Measurements from ENCODE around the gene SLC2A13. TPM values are rescaled to one million over a fixed set of nuclear protein-coding genes. Genes with fewer than 3 reads are reported as not detected.
"Not testable (repeated sequence)": the region's sequence is repeated elsewhere in the genome, so short reads cannot be mapped to it uniquely, and the experiment has no call there.

SLC2A13 gene
- total and polyA plus RNA-seq, 2 donors (not counting 3 experiments of a cell fraction or from before 2014, with no cell fraction given) = 1.2 to 4.9 TPM

- DNase-seq (ENCODE audit: low read depth, low spot score) (no peak), FAIRE-seq (no peak)
- H3K9me3 ChIP-seq (replicated peaks; ENCODE audit: control insufficient read depth, insufficient read depth, low read length) = no peaks in the 10 kb centered on the region
- no TSS peak for BruUV-seq (replicated peaks)
- H3K9ac ChIP-seq (replicated peaks; ENCODE audit: extremely low read depth, insufficient read depth, low read length) = no peak overlapping the region
- no peak overlapping the region for H2AFZ ChIP-seq (ENCODE audit: low read depth, low read length)
- H3K4me1 ChIP-seq (ENCODE audit: control insufficient read depth, extremely low read depth, insufficient read depth, low read length) = no peaks in the 10 kb centered on the region
- H3K79me2 ChIP-seq (ENCODE audit: control insufficient read depth, insufficient read depth, low read length) = no peaks in the 10 kb centered on the region
- H3K4me3 ChIP-seq (replicated peaks in 1 of 3; ENCODE audit: insufficient read depth in 1 of 3, low read depth in 1 of 3, low read length in 3 of 3) = no peak overlapping the region
- POLR2A ChIA-PET = no interaction called here
- H3K9me1 ChIP-seq (replicated peaks; ENCODE audit: control insufficient read depth, extremely low read depth, insufficient read depth, low read length) = no peaks in the 10 kb centered on the region
- no peak overlapping the region for H3K4me2 ChIP-seq (ENCODE audit: insufficient read depth, low read length)
- intact Hi-C loops (cut with micrococcal nuclease) (no loop called here), dilution Hi-C loops (cut with MboI; ENCODE audit: extremely low pct_ligation_motif_present, low sequenced_read_pairs) (no loop called here)
- H3K27me3 ChIP-seq (ENCODE audit: control insufficient read depth in 2 of 2, insufficient read depth in 2 of 2, low read length in 2 of 2) = no peaks in the 10 kb centered on the region
- no peaks in the 10 kb centered on the region for H4K20me1 ChIP-seq (replicated peaks; ENCODE audit: control insufficient read depth, extremely low read depth, insufficient read depth, low read length)
- TF ChIP-seq FOS (IDR thresholded peaks at IDR 0.05; ENCODE audit: borderline replicate concordance, insufficient read depth, low read length) = no peak
- CTCF ChIA-PET = no interaction called here
- H3K36me3 ChIP-seq (ENCODE audit: control insufficient read depth in 2 of 2, extremely low read depth in 1 of 2, insufficient read depth in 2 of 2, low read length in 2 of 2) = no peaks in the 10 kb centered on the region
- H3K27ac ChIP-seq (ENCODE audit: insufficient read depth, low read depth, low read length) = no peak overlapping the region
Observed at GRCh38 chr12:39853003-39853402, 252.9 kb downstream of the SLC2A13 start.

- no peak overlapping the region for H3K4me2 ChIP-seq (ENCODE audit: insufficient read depth, low read length)
- ChIA-PET CTCF (no interaction called here), POLR2A (no interaction called here)
- no peak overlapping the region for H3K4me3 ChIP-seq (replicated peaks in 1 of 3; ENCODE audit: insufficient read depth in 1 of 3, low read depth in 1 of 3, low read length in 3 of 3)
- no peak for DNase-seq (ENCODE audit: low read depth, low spot score)
- H3K27me3 ChIP-seq (ENCODE audit: control insufficient read depth in 2 of 2, insufficient read depth in 2 of 2, low read length in 2 of 2) = no peaks in the 10 kb centered on the region
- no peaks in the 10 kb centered on the region for H3K4me1 ChIP-seq (ENCODE audit: control insufficient read depth, extremely low read depth, insufficient read depth, low read length)
- FAIRE-seq = no peak
- H3K79me2 ChIP-seq (ENCODE audit: control insufficient read depth, insufficient read depth, low read length) = no peaks in the 10 kb centered on the region
- no TSS peak for BruUV-seq (replicated peaks)
- no peaks in the 10 kb centered on the region for H4K20me1 ChIP-seq (replicated peaks; ENCODE audit: control insufficient read depth, extremely low read depth, insufficient read depth, low read length)
- dilution Hi-C loops (cut with MboI; ENCODE audit: extremely low pct_ligation_motif_present, low sequenced_read_pairs) (no loop called here), intact Hi-C loops (cut with micrococcal nuclease) (no loop called here)
- H2AFZ ChIP-seq (ENCODE audit: low read depth, low read length) = no peak overlapping the region
- H3K36me3 ChIP-seq (ENCODE audit: control insufficient read depth in 2 of 2, extremely low read depth in 1 of 2, insufficient read depth in 2 of 2, low read length in 2 of 2) = no peaks in the 10 kb centered on the region
- TF ChIP-seq CTCF (IDR thresholded peaks at IDR 0.05; ENCODE audit: extremely low read depth in 1 of 2, insufficient read depth in 1 of 2, low read depth in 1 of 2, low read length in 2 of 2) = no peak
- no peak for TF ChIP-seq MYC (IDR thresholded peaks at IDR 0.05; ENCODE audit: low read depth, low read length)
- no peak for TF ChIP-seq GATA2 (IDR thresholded peaks at IDR 0.05; ENCODE audit: insufficient read depth, insufficient read length, low read depth, low read length)
- TF ChIP-seq POLR2A (IDR thresholded peaks at IDR 0.05; ENCODE audit: low read depth, low read length) = no peak
- TF ChIP-seq MAX (IDR thresholded peaks at IDR 0.05; ENCODE audit: insufficient read depth, insufficient read length) = no peak
- no peak for TF ChIP-seq POLR2AphosphoS5 (IDR thresholded peaks at IDR 0.05; ENCODE audit: insufficient read depth, low read depth, low read length)
- no peak for TF ChIP-seq EZH2 (IDR thresholded peaks at IDR 0.05; ENCODE audit: borderline replicate concordance, low read depth, low read length, severe bottlenecking)
- TF ChIP-seq JUN (IDR thresholded peaks at IDR 0.05; ENCODE audit: borderline replicate concordance, insufficient read depth, insufficient read length, low read depth) = no peak
- no peak for TF ChIP-seq FOS (IDR thresholded peaks at IDR 0.05; ENCODE audit: borderline replicate concordance, insufficient read depth, low read length)
- H3K9me3 ChIP-seq (replicated peaks; ENCODE audit: control insufficient read depth, insufficient read depth, low read length) = no peaks in the 10 kb centered on the region
- no peak overlapping the region for H3K9ac ChIP-seq (replicated peaks; ENCODE audit: extremely low read depth, insufficient read depth, low read length)
- no peak overlapping the region for H3K27ac ChIP-seq (ENCODE audit: insufficient read depth, low read depth, low read length)
- no peaks in the 10 kb centered on the region for H3K9me1 ChIP-seq (replicated peaks; ENCODE audit: control insufficient read depth, extremely low read depth, insufficient read depth, low read length)
Observed at GRCh38 chr12:39852346-39852745, 253.5 kb downstream of the SLC2A13 start.

GRCh38 chr12:39848218-39848617 is 257.7 kb downstream of the SLC2A13 start:
- CTCF ChIA-PET; BruUV-seq (replicated peaks); H3K9ac ChIP-seq (replicated peaks; ENCODE audit: extremely low read depth, insufficient read depth, low read length); H3K79me2 ChIP-seq (ENCODE audit: control insufficient read depth, insufficient read depth, low read length); dilution Hi-C loops (cut with MboI; ENCODE audit: extremely low pct_ligation_motif_present, low sequenced_read_pairs); H4K20me1 ChIP-seq (replicated peaks; ENCODE audit: control insufficient read depth, extremely low read depth, insufficient read depth, low read length); POLR2A ChIA-PET; H3K36me3 ChIP-seq (ENCODE audit: control insufficient read depth in 2 of 2, extremely low read depth in 1 of 2, insufficient read depth in 2 of 2, low read length in 2 of 2); H3K27me3 ChIP-seq (ENCODE audit: control insufficient read depth in 2 of 2, insufficient read depth in 2 of 2, low read length in 2 of 2); H2AFZ ChIP-seq (ENCODE audit: low read depth, low read length); H3K9me1 ChIP-seq (replicated peaks; ENCODE audit: control insufficient read depth, extremely low read depth, insufficient read depth, low read length); H3K4me3 ChIP-seq (replicated peaks in 1 of 3; ENCODE audit: insufficient read depth in 1 of 3, low read depth in 1 of 3, low read length in 3 of 3); DNase-seq (ENCODE audit: low read depth, low spot score); FAIRE-seq; H3K9me3 ChIP-seq (replicated peaks; ENCODE audit: control insufficient read depth, insufficient read depth, low read length); intact Hi-C loops (cut with micrococcal nuclease); H3K4me1 ChIP-seq (ENCODE audit: control insufficient read depth, extremely low read depth, insufficient read depth, low read length); H3K4me2 ChIP-seq (ENCODE audit: insufficient read depth, low read length); H3K27ac ChIP-seq (ENCODE audit: insufficient read depth, low read depth, low read length): not testable (repeated sequence)
